ENCODE data around the gene APC.
"Not testable (repeated sequence)": the region's sequence is repeated elsewhere in the genome, so short reads cannot be mapped to it uniquely, and the experiment has no call there.

APC gene

GRCh38 chr5:112737463-112738190 lies at the start of gene APC:
APC (plus strand) TSS chr5:112737885; CDS start chr5:112754891, 17,006 bp downstream.
- peak; percentile 81 for DNase-seq

- DNase-seq: no peak
These were observed 48.4 kb upstream of the APC start for GRCh38 chr5:112689155-112689909.

DNA sequence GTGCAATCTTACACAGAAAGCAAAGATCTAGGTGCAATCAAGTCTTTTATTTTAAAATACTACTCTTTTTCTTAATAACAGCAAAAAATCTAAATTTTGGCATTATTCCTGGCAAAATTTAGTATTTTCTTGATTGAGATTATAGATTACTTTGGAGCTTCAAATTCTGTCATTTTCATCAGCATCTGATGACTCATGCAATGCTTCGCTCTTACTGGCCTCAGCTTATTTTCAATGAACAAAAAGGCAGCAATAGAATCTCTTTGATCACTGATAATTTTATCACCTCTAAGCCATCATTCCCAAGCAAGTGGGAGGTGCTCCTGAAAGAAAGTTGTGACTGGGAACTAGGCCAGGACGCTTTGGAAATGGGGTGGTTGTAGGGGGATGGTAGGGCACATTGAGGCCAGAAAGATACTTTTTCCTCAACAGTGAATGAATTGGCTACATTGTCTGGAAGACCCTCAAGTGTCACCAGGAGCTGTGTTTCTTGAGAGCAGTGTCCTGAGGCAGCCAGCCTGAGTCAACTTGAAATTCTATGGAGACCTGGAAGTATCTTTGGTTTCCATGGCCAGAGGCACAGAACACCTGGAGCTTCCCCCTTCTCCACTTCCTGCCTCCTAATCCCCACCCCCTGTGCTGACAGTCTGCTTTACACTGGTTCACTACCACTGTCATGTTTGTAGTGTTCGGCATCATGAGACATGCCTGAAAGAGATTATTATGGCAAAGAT lies 46.9 kb upstream of the APC start:
- DNase-seq: no peak

- DNase-seq: no peak
These were observed 46.4 kb upstream of the APC start for GRCh38 chr5:112691339-112691680.

DNA sequence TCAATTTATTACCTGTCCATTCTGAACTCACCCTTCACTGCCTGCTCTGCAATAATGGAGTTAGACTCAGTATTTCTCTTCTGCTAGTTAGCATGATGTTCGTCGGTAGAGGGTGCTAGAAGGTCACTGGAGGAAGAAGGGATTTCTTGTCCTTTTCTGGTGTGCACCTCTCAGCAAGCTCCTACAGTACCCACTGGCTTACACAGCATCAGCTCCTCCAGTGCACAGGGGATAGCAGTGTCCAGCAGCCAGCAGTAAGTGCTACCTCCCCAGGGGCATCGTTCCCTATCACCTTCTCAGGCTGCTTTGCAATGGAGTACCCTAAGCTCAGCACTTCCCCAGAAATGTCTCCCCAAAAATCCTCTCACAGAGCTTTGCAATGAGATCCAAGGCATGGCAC lies 45.9 kb upstream of the APC start:
- DNase-seq: peak; percentile 54

DNA sequence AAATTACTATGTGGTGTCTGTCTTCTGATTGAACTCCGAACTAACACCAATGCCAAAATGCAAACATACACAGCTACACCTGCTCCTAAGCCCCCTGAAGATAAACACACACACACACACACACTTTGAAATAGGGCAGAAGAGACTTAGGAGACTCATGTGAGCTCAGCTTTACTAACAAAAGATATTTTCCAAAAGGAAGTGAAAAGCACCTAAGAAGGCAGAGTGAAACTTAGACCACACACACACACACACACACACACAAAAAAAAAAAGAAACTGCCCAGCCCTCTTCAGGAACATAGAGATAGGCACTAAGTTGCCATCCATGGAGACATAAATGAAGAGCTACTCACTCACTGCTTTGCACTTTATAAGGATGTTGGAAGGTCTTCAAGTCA lies 45.2 kb upstream of the APC start:
- peak; percentile 7 for DNase-seq

DNA sequence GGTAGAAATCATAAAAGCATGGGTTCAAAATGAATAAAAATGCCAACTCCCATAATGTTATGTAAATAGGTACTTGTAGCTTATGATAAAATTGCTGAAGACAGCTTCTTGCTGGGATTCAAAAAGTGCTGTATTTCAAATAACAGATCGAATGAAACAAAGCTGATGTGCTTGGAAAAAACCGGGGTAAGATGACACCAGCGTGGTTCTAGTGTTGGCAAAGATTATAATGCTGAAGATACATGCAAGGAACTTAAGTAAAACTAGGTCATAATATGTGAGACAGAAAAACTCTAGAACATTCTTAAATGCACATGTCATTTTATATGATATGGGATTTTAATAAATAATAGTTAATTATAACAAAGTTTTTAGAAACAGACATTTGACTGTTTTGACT lies 44.4 kb upstream of the APC start:
- no peak for DNase-seq

GRCh38 chr5:112694853-112695709 lies 42.6 kb upstream of the APC start:
- peak; percentile 63 for DNase-seq

DNA sequence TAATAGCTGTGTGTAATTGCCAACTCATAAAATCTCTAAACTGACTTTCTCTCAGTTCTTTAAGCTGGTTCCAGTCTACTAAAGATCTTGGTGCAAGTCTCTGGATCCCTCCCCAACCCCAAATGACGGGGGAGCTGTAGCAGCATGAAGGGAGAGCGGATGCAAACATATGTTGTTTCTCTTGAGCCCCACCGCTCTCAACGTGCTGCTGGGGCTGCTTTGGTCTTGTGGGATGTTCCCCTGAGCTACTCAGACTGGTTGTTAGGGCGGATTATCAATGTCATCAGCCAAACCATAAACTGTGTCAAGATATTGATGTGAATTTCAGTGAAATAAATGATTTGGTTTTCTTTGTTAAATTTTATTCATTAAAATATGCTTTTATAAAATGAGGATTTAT lies 40.9 kb upstream of the APC start:
- DNase-seq: no peak

DNA sequence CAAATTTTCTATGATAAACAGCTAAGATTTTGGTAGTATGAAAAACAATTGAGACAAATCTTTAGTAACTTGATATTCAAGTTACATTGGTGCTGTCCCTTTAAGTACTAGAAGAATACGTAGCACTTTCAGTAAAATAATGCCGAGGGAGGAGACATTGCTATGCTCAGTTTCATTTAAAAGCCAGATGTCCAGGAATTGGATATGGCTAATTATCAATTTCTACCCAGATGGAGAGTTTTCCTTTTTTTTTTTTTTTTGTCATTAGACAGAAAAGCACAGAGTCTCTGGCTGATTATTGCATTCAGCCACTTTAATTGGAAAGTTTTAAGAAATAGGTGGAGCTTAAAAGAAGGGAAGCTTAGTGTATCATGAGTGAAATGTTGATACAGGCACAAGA lies 40.4 kb upstream of the APC start:
- no peak for DNase-seq

- no peak for DNase-seq
These were observed 39.9 kb upstream of the APC start for GRCh38 chr5:112697833-112698232.

DNA sequence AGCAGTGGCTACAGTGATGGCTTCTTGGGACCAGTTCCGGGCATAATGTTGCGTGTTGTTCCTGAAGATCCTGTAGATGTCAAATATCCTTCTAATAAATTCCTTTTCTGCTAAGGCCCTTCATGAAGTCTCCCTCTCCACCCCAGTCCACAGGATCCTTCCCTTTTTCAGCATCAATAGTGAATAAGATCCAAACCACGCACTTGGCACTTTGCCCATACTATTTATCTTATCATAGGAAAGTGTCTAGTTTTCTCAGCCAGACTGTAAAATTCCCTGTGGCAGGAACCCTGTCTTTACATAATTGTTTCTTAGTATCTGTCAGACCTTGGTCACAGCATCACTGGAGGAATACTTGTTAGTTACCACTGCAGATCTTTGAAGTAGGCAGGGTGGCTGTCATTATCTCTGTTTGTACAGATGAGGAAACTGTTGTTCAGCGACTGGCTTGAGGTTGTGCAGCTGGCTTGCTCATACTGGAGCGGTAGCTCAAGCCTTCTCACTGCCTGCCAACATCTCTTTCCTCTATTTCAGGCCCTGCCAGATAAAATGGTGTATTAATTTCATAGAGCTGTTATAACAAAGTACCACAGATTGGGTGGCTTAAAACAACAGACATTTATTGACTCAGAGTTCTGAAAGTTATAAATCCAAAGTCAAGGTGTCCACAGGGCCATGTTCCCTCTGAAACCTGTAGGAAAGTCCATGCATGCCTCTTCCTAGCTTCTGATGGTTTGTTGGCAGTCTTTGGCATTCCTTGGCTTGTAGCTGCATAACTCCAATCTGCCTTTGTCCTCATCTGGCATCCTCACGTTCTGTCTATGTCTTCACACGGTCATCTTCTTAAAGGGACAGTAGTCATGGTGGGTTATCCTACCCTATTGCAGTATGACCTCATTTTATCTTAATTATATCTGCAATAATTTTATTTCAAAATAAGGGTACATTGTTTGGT lies 33.5 kb upstream of the APC start:
- peak; percentile 56 for DNase-seq

DNA sequence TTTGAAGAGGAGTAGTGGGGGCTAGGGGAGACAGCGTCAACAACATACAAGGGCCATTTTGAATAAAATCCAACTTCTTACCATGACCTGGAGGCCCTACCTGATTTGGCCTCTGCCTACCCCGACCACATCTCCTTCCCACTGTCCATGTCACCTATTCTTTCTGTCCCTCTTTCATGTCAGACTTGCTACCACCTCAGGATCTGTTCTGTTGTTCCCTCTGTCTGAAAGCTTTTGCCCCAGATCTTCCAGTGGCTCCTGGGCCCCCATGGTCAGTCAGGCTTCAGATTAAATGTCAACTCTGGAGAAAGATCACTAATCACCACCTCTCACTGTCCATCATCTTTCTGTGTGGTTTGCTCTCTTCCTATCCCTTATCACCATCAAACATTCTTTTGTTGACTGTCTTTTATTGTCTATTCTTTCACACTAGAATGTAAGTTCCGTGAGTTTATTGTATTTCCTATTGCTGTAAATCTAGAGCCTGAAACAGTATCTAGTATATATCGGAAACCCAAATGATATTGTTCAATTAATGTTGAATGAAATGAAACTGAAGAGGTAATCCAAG lies 31.2 kb upstream of the APC start:
- DNase-seq: no peak

DNA sequence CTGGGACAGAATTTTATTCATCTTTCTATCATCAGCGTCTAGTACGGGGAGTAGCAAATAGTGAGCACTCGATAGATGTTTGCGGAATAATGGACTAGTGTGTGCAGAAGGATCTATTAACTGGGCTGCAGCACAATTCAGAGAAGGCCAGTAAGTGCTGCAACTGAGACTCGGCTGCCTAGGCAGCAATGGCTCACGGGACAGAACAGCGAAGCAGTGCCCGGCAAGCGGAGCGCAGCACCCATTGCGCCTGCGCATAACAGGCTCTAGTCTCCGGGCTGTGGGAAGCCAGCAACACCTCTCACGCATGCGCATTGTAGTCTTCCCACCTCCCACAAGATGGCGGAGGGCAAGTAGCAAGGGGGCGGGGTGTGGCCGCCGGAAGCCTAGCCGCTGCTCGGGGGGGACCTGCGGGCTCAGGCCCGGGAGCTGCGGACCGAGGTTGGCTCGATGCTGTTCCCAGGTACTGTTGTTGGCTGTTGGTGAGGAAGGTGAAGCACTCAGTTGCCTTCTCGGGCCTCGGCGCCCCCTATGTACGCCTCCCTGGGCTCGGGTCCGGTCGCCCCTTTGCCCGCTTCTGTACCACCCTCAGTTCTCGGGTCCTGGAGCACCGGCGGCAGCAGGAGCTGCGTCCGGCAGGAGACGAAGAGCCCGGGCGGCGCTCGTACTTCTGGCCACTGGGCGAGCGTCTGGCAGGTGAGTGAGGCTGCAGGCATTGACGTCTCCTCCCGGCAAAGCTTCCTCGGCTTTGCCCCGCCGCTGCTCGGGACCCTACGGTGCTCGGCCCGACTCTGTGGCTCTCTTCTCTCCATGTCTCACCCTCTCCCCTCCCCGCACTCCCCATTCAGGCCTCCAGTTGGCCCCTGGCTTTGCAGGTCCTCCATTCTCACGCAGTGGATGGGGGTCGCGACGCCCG lies 30.2 kb upstream of the APC start:
- peak; percentile 97 for DNase-seq

GRCh38 chr5:112708103-112708622 lies 29.5 kb upstream of the APC start:
- no peak for DNase-seq

DNA sequence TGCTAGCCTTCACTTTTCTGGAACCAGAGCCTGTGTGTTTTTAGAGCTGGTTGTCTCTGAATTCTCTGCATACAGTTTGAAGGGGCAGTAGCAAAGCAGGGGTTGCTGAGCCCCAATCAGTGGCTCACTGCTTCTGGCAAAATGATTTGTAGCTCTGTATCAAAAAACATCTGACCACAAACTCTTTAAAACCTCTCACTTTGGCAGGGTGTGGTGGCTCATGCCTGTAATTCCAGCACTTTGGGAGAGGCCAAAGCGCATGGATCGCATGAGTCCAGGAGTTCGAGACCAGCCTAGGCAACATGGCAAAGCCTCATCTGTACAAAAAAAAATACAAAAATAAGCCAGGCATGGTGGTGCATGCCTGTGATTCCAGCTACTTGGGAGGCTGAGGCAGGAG lies 28.3 kb upstream of the APC start:
- DNase-seq: no peak

DNA sequence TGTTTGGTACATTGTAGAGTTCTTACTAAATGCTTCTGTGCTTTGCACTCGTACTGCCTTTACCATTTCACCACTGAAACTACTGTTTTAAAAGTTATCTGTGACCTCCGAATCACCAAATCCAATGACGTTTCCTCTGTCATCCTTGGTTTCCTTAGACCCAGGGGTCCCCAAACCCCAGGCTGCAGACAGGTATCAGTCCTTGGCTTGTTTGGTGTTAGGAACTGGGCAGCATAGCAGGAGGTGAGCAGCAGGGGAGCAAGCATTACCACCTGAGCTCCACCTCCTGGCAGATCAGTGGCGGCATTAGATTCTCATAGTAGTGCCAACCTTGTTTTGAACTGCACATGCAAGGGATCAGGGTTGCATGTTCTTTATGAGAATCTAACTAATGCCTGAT lies 26.8 kb upstream of the APC start:
- no peak for DNase-seq

- DNase-seq: peak; percentile 5
These were observed 26.2 kb upstream of the APC start for GRCh38 chr5:112711436-112711835.

DNA sequence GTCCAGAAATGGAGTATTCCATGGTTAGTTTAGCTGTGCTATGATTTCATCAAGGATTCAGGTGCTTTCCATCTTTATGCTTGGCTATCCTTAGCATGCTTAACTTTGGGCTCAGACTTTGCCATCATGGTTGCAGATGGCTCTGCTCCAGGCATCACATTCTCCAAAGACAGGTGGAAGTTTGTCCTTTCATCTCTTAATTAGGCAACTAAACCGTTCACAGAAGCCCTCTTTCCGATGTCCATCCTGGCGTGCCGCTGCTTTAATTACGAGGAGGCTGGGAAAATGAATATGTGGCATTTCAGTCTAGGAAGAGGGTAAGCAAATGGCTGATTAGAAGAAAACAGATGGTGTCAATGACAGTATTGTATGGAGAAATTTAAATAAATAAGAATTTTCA lies 24.5 kb upstream of the APC start:
- DNase-seq: no peak

GRCh38 chr5:112716895-112717294 lies 20.8 kb upstream of the APC start:
- not testable (repeated sequence) for DNase-seq
